ENCODE data around the gene GLRB. TPM values are rescaled to one million over a fixed set of nuclear protein-coding genes. Genes with fewer than 3 reads are reported as not detected.
A peak's percentile ranks its signal among the peaks of the same experiment; 100 is the strongest.
"Not testable (repeated sequence)": the region's sequence is repeated elsewhere in the genome, so short reads cannot be mapped to it uniquely, and the experiment has no call there.

Gene GLRB
- total RNA-seq, 4 donors from 2014 or later: 0.79 to 4.3 (median 3.0) TPM

- TF ChIP-seq CTCF (IDR thresholded peaks at IDR 0.05): no peak
- no peak for ATAC-seq (ENCODE audit: low FRiP score)
- no peak for DNase-seq (ENCODE audit: low spot score)
Observed at GRCh38 chr4:157052429-157053040, 23.4 kb upstream of the GLRB start.

GRCh38 chr4:157057218-157057617 lies 18.7 kb upstream of the GLRB start:
- ATAC-seq (ENCODE audit: low FRiP score) (no peak), DNase-seq (ENCODE audit: low spot score) (no peak)
- TF ChIP-seq CTCF (IDR thresholded peaks at IDR 0.05): no peak

GRCh38 chr4:157058899-157059298 lies 17.1 kb upstream of the GLRB start:
- ATAC-seq (ENCODE audit: low FRiP score); DNase-seq (ENCODE audit: low spot score): not testable (repeated sequence)

GRCh38 chr4:157072002-157072401 lies 3.9 kb upstream of the GLRB start:
- ATAC-seq (ENCODE audit: low FRiP score) (peak; percentile 20), DNase-seq (ENCODE audit: low spot score) (no peak)
- no peak for TF ChIP-seq CTCF (IDR thresholded peaks at IDR 0.05)

GRCh38 chr4:157075401-157075800 lies 549 bp upstream of the GLRB start:
- no peak for ATAC-seq (ENCODE audit: low FRiP score)
- TF ChIP-seq CTCF (IDR thresholded peaks at IDR 0.05): no peak
- DNase-seq (ENCODE audit: low spot score): no peak

- DNase-seq (ENCODE audit: low spot score): no peak
- TF ChIP-seq CTCF (IDR thresholded peaks at IDR 0.05): no peak
- no peak for ATAC-seq (ENCODE audit: low FRiP score)
Observed at GRCh38 chr4:157076578-157076947, 613 bp downstream of the GLRB start.

GRCh38 chr4:157079441-157079840 lies 3.5 kb downstream of the GLRB start:
- no peak for DNase-seq (ENCODE audit: low spot score)

More at GRCh38 chr4:157079441-157079840, 3.5 kb downstream of the GLRB start:
- TF ChIP-seq CTCF (IDR thresholded peaks at IDR 0.05): no peak
- ATAC-seq (ENCODE audit: low FRiP score): no peak
